ENCODE data around the gene MACF1. TPM values are rescaled to one million over a fixed set of nuclear protein-coding genes. Genes with fewer than 3 reads are reported as not detected.

The MACF1 gene
- total and polyA plus RNA-seq, 7 donors = 38.9 to 162 (median 71.4) TPM

DNA sequence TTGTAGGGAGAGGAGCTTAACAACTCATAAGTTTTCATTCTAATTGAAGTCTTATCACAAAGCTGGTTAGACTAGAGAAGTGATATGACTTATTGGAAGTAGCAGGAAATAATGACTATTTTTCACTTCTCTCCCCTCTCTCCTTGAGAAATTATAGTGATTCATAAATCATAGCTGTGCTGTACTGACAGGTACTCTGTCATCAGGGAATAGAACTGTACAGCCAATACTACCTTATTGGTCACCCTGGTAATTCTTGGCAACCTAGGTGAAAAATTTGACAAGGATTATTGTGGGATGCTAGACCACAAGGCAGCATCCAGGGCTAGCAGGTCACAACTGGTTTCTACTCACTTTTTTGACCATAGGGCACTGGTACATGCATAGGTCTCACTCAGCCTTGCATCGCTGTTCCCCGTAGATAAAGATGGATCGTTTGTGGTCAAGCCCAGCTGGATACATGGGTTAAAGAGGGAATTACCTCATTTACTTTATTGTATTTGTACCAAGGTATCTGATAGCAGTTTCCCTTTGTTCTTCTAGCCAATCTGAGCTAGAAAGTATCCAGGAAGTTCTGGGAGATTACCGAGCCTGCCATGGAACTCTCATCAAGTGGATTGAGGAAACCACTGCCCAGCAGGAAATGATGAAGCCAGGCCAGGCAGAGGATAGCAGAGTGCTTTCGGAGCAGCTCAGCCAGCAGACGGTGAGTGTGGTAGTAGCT is 113.6 kb downstream of the MACF1 start:
- no peaks in the 10 kb centered on the region for H3K4me1 ChIP-seq
- H3K27me3 ChIP-seq (ENCODE audit: insufficient read depth in 3 of 3, low read length in 2 of 3) = no peaks in the 10 kb centered on the region
- DNase-seq (no peak), ATAC-seq (peak in 1 of 4 donors; percentile 63)
- H3K36me3 ChIP-seq (ENCODE audit: insufficient read depth in 1 of 2, low read depth in 1 of 2) = peaks cover 21 to 97% of the 10 kb centered on the region in 2 donors
- 69 to 73% (median 71%) methylated on average over 6 of the region's 6 CpGs for WGBS, 3 donors
- no peaks in the 10 kb centered on the region for H3K9me3 ChIP-seq
- H3K4me3 ChIP-seq = no peak overlapping the region
- TF ChIP-seq CTCF (IDR thresholded peaks at IDR 0.05) = no peak
- H3K27ac ChIP-seq = no peak overlapping the region
- intact Hi-C loops (cut with DNase I) = no loop called here

- Histone ChIP-seq H3K27me3 (ENCODE audit: insufficient read depth in 3 of 3, low read length in 2 of 3) (no peaks in the 10 kb centered on the region), H3K4me1 (no peaks in the 10 kb centered on the region), H3K36me3 (ENCODE audit: insufficient read depth in 1 of 2, low read depth in 1 of 2) (peaks cover 16 to 99% of the 10 kb centered on the region in 2 donors), H3K9me3 (no peaks in the 10 kb centered on the region), H3K4me3 (no peak overlapping the region), H3K27ac (no peak overlapping the region)
- whole genome bisulfite sequencing, 3 donors = 97 to 100% (median 100%) methylated on average over 1 of the region's 1 CpG
- DNase-seq (no peak), ATAC-seq (no peak)
- TF ChIP-seq CTCF (IDR thresholded peaks at IDR 0.05) = no peak
- intact Hi-C loops (cut with DNase I) = loop anchor here in 1 of 2 donors (10.0 kb wide), 1 partner anchor 113 kb away; no protein-coding TSS in a partner anchor
Measured at GRCh38 chr1:39321979-39322378, 117.5 kb downstream of the MACF1 start.

DNA sequence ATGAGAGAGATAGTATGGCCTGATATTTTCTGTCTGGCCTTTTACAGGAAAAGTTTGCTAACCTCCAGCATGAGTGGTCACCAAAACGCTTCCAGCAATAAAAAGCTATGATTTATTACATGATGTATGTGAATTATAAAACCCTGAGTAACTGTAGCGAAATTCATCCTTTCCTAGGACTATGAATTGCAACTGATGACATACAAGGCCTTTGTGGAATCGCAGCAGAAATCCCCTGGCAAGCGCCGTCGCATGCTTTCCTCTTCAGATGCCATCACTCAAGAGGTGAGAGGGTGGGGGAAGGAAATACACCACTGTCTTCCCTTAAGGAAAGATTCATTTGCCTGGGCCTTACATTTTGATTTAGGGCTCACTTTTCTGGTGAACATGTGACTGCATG is 117.9 kb downstream of the MACF1 start:
- DNase-seq = no peak
- H3K36me3 ChIP-seq (ENCODE audit: insufficient read depth in 1 of 2, low read depth in 1 of 2) = peaks cover 21 to 99% of the 10 kb centered on the region in 2 donors
- ATAC-seq = no peak
- no peaks in the 10 kb centered on the region for H3K9me3 ChIP-seq
- intact Hi-C loops (cut with DNase I) = loop anchor here in 1 of 2 donors (10.0 kb wide), 1 partner anchor 112 kb away; no protein-coding TSS in a partner anchor
- no peak for TF ChIP-seq CTCF (IDR thresholded peaks at IDR 0.05)
- no peaks in the 10 kb centered on the region for H3K4me1 ChIP-seq
- H3K27ac ChIP-seq = no peak overlapping the region
- H3K27me3 ChIP-seq (ENCODE audit: insufficient read depth in 3 of 3, low read length in 2 of 3) = no peaks in the 10 kb centered on the region
- 55 to 75% (median 72%) methylated on average over 6 of the region's 6 CpGs for WGBS, 3 donors
- H3K4me3 ChIP-seq = no peak overlapping the region

DNA sequence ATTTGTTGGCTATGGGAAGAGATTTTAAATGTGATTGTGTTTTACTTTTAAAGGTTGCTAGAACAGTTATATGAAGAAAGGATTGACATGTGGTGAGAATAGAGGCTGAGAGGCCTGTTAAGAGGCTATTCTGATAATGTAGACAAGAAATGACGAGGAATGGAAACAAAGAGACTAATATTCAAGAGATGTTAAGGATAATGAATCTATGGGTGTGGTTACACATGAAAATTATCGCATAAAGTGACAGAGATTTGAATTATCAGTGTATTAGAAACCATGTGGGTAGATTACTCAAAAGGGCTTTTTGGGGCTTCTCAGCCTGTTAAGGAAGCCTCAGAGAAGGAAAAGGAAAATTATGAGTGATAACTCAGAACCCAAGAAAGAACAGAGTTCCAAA is 120.4 kb downstream of the MACF1 start:
- peaks cover 26 to 100% of the 10 kb centered on the region in 2 donors for H3K36me3 ChIP-seq (ENCODE audit: insufficient read depth in 1 of 2, low read depth in 1 of 2)
- DNase-seq = no peak
- intact Hi-C loops (cut with DNase I) = loop anchor here in 1 of 2 donors (10.0 kb wide), 1 partner anchor 110 kb away; no protein-coding TSS in a partner anchor
- 95 to 99% (median 97%) methylated on average over 2 of the region's 2 CpGs for WGBS, 3 donors
- H3K27ac ChIP-seq = no peak overlapping the region
- no peaks in the 10 kb centered on the region for H3K27me3 ChIP-seq (ENCODE audit: insufficient read depth in 3 of 3, low read length in 2 of 3)
- no peaks in the 10 kb centered on the region for H3K9me3 ChIP-seq
- ATAC-seq = no peak
- no peak for TF ChIP-seq CTCF (IDR thresholded peaks at IDR 0.05)
- no peaks in the 10 kb centered on the region for H3K4me1 ChIP-seq
- H3K4me3 ChIP-seq = no peak overlapping the region
